Thymus (tissue), 11 donors: ENCODE results near the gene CNTN4. TPM values are rescaled to one million over a fixed set of nuclear protein-coding genes. Genes with fewer than 3 reads are reported as not detected.

ENCODE experiments used
- DNase-seq, 9 donors: peaks; one replicate each; pipeline ENCODE4 v3.0.0-alpha.2; 2013; ENCODE audit warnings: low spot score in 9 of 9, low read depth in 6 of 9, missing footprints in 1 of 9
- H3K27ac ChIP-seq, 2 donors: one replicate each; pipeline ENCODE4 v1.5.1; 2013; ENCODE audit warnings: control low read depth in 1 of 2, low read depth in 1 of 2, low read length in 1 of 2, mild to moderate bottlenecking in 1 of 2, moderate library complexity in 1 of 2
- H3K27me3 ChIP-seq, 2 donors: one replicate each; pipeline ENCODE4 v1.5.1; 2013; ENCODE audit warnings: low read length in 1 of 2; ENCODE audit not compliant: control insufficient read depth in 2 of 2, insufficient read depth in 1 of 2
- H3K36me3 ChIP-seq, 2 donors: one replicate each; pipeline ENCODE4 v1.5.1; 2013; ENCODE audit warnings: low read length in 1 of 2, mild to moderate bottlenecking in 1 of 2, moderate library complexity in 1 of 2; ENCODE audit not compliant: control insufficient read depth in 2 of 2, insufficient read depth in 2 of 2
- H3K4me1 ChIP-seq, 2 donors: one replicate each; pipeline ENCODE4 v1.5.1; 2013; ENCODE audit warnings: low read length in 2 of 2; ENCODE audit not compliant: control insufficient read depth in 2 of 2, insufficient read depth in 2 of 2
- H3K4me3 ChIP-seq, 2 donors: one replicate each; pipeline ENCODE4 v1.5.1; 2013; ENCODE audit warnings: low read length in 2 of 2, control low read depth in 1 of 2, mild to moderate bottlenecking in 1 of 2
- H3K9me3 ChIP-seq, 2 donors: one replicate each; pipeline ENCODE4 v1.5.1; 2013; ENCODE audit warnings: low read length in 1 of 2, mild to moderate bottlenecking in 1 of 2; ENCODE audit not compliant: control insufficient read depth in 2 of 2, insufficient read depth in 1 of 2
- WGBS: extraction: QIAGEN DNeasy Blood & Tissue Kit; methylation state at CpG from one replicate; pipeline ENCODE4 v1.1.7; 2013; 5-methylcytosine and 5-hydroxymethylcytosine counted together
- polyA plus RNA-seq: library from polyadenylated mRNA; stranded (reverse); fragments of 200-250 nt; gene quantifications from one replicate; pipeline ENCODE4 v1.2.3, GENCODE V29; 2013
- total RNA-seq: library from RNA; stranded (reverse); fragments of 120-200 nt; gene quantifications from one replicate; pipeline ENCODE4 v1.2.4, GENCODE V29; 2013
- donor health status: healthy.

Gene CNTN4
- total and polyA plus RNA-seq, 2 donors: 9.4 to 9.9 TPM

GRCh38 chr3:2823031-2823430 is 724.4 kb downstream of the CNTN4 start:
- DNase-seq: no peak
- no peak overlapping the region for H3K4me3 ChIP-seq
- WGBS: 74% methylated on average over 5 of the region's 5 CpGs
- no peaks in the 10 kb centered on the region for H3K9me3 ChIP-seq
- H3K27ac ChIP-seq: no peak overlapping the region
- H3K4me1 ChIP-seq: no peaks in the 10 kb centered on the region
- H3K36me3 ChIP-seq: no peaks in the 10 kb centered on the region
- no peaks in the 10 kb centered on the region for H3K27me3 ChIP-seq

GRCh38 chr3:2823437-2824211 is 725.0 kb downstream of the CNTN4 start:
- no peak for DNase-seq
- Histone ChIP-seq H3K9me3 (no peaks in the 10 kb centered on the region), H3K27ac (no peak overlapping the region), H3K4me1 (no peaks in the 10 kb centered on the region), H3K4me3 (no peak overlapping the region), H3K27me3 (no peaks in the 10 kb centered on the region), H3K36me3 (no peaks in the 10 kb centered on the region)
- 89% methylated on average over 8 of the region's 8 CpGs for WGBS

- H3K4me1 ChIP-seq: no peaks in the 10 kb centered on the region
- no peaks in the 10 kb centered on the region for H3K36me3 ChIP-seq
- no peak overlapping the region for H3K4me3 ChIP-seq
- H3K9me3 ChIP-seq: no peaks in the 10 kb centered on the region
- DNase-seq: no peak
- H3K27ac ChIP-seq: no peak overlapping the region
- H3K27me3 ChIP-seq: no peaks in the 10 kb centered on the region
- 88% methylated on average over 4 of the region's 4 CpGs for WGBS
These were observed 727.4 kb downstream of the CNTN4 start for GRCh38 chr3:2826036-2826435.

- 88% methylated on average over 3 of the region's 3 CpGs for WGBS
- Histone ChIP-seq H3K36me3 (no peaks in the 10 kb centered on the region), H3K4me1 (no peaks in the 10 kb centered on the region), H3K9me3 (no peaks in the 10 kb centered on the region), H3K4me3 (no peak overlapping the region), H3K27ac (no peak overlapping the region), H3K27me3 (no peaks in the 10 kb centered on the region)
- no peak for DNase-seq
These were observed 727.8 kb downstream of the CNTN4 start for GRCh38 chr3:2826453-2826852.

- no peaks in the 10 kb centered on the region for H3K4me1 ChIP-seq
- DNase-seq: no peak
- 89% methylated on average over 6 of the region's 6 CpGs for WGBS
- no peaks in the 10 kb centered on the region for H3K36me3 ChIP-seq
- H3K27ac ChIP-seq: no peak overlapping the region
- no peaks in the 10 kb centered on the region for H3K27me3 ChIP-seq
- no peaks in the 10 kb centered on the region for H3K9me3 ChIP-seq
- H3K4me3 ChIP-seq: no peak overlapping the region
These were observed 738.6 kb downstream of the CNTN4 start for GRCh38 chr3:2837239-2837638.

GRCh38 chr3:2837910-2838309 is 739.2 kb downstream of the CNTN4 start:
- DNase-seq: no peak
- 95% methylated on average over 4 of the region's 4 CpGs for WGBS
- H3K27ac ChIP-seq: no peak overlapping the region

GRCh38 chr3:2838546-2839157 is 740.0 kb downstream of the CNTN4 start:
- no peaks in the 10 kb centered on the region for H3K27me3 ChIP-seq
- no peaks in the 10 kb centered on the region for H3K36me3 ChIP-seq
- DNase-seq: no peak
- H3K4me3 ChIP-seq: no peak overlapping the region
- 74% methylated on average over 6 of the region's 6 CpGs for WGBS
- no peaks in the 10 kb centered on the region for H3K9me3 ChIP-seq
- no peaks in the 10 kb centered on the region for H3K4me1 ChIP-seq
- no peak overlapping the region for H3K27ac ChIP-seq

More at GRCh38 chr3:2837910-2838309, 739.2 kb downstream of the CNTN4 start:
- Histone ChIP-seq H3K27me3 (no peaks in the 10 kb centered on the region), H3K9me3 (no peaks in the 10 kb centered on the region), H3K36me3 (no peaks in the 10 kb centered on the region), H3K4me3 (no peak overlapping the region), H3K4me1 (no peaks in the 10 kb centered on the region)

GRCh38 chr3:2839876-2840275 is 741.2 kb downstream of the CNTN4 start:
- Histone ChIP-seq H3K4me3 (no peak overlapping the region), H3K9me3 (no peaks in the 10 kb centered on the region), H3K27me3 (no peaks in the 10 kb centered on the region), H3K27ac (no peak overlapping the region), H3K4me1 (no peaks in the 10 kb centered on the region), H3K36me3 (no peaks in the 10 kb centered on the region)
- no peak for DNase-seq
- WGBS: 91% methylated on average over 3 of the region's 3 CpGs

GRCh38 chr3:2847062-2847841 is 748.6 kb downstream of the CNTN4 start:
- 69% methylated on average over 3 of the region's 3 CpGs for WGBS
- no peak for DNase-seq
- H3K4me3 ChIP-seq: no peak overlapping the region
- no peaks in the 10 kb centered on the region for H3K36me3 ChIP-seq
- H3K9me3 ChIP-seq: no peaks in the 10 kb centered on the region
- no peaks in the 10 kb centered on the region for H3K4me1 ChIP-seq
- no peak overlapping the region for H3K27ac ChIP-seq
- H3K27me3 ChIP-seq: no peaks in the 10 kb centered on the region
